H9 (cell line): Measurements from ENCODE around the gene INSRR. TPM values are rescaled to one million over a fixed set of nuclear protein-coding genes. Genes with fewer than 3 reads are reported as not detected.

Experiments used
- DNase-seq: peaks from one replicate; pipeline ENCODE4 v3.0.0-alpha.2; 2017
- H2AFZ ChIP-seq: one replicate; pipeline ENCODE4 v1.6.1; 2013; ENCODE audit warnings: mild to moderate bottlenecking, low read length, control low read depth, moderate library complexity
- H2AK5ac ChIP-seq: 2 replicates; pipeline ENCODE4 v1.6.1; 2013; ENCODE audit warnings: low read length, control low read depth, mixed read lengths; ENCODE audit not compliant: insufficient read length
- H2BK120ac ChIP-seq: one replicate; pipeline ENCODE4 v1.6.1; 2013; ENCODE audit warnings: low read depth, mild to moderate bottlenecking, low read length, control low read depth, inconsistent platforms; ENCODE audit not compliant: poor library complexity, severe bottlenecking
- H2BK12ac ChIP-seq: 2 replicates; pipeline ENCODE4 v1.6.1; 2013; ENCODE audit warnings: low read length, control low read depth, mixed read lengths, low read depth; ENCODE audit not compliant: insufficient read length
- H2BK15ac ChIP-seq: 2 replicates; pipeline ENCODE4 v1.6.1; 2013; ENCODE audit warnings: low read depth, low read length, control low read depth
- H2BK20ac ChIP-seq: one replicate; pipeline ENCODE4 v1.6.1; 2013; ENCODE audit warnings: low read depth, mild to moderate bottlenecking, low read length, control low read depth, inconsistent platforms; ENCODE audit not compliant: poor library complexity, severe bottlenecking
- H2BK5ac ChIP-seq: 2 replicates; pipeline ENCODE4 v1.6.1; 2013; ENCODE audit warnings: low read length, control low read depth, mixed read lengths; ENCODE audit not compliant: insufficient read length
- H3K14ac ChIP-seq: 2 replicates; pipeline ENCODE4 v1.6.1; 2013; ENCODE audit warnings: low read length, control low read depth; ENCODE audit not compliant: insufficient read depth
- H3K18ac ChIP-seq: 2 replicates; pipeline ENCODE4 v1.6.1; 2013; ENCODE audit warnings: low read depth, mild to moderate bottlenecking, mixed read lengths, low read length, control low read depth; ENCODE audit not compliant: insufficient read length
- H3K23ac ChIP-seq: 2 replicates; pipeline ENCODE4 v1.6.1; 2013; ENCODE audit warnings: low read length, control low read depth, mixed read lengths, low read depth; ENCODE audit not compliant: insufficient read length
- H3K23me2 ChIP-seq: 2 replicates; pipeline ENCODE4 v1.6.1; 2013; ENCODE audit warnings: low read depth, mild to moderate bottlenecking, mixed read lengths, low read length, control low read depth; ENCODE audit not compliant: insufficient read length, poor library complexity, severe bottlenecking
- H3K27ac ChIP-seq: 2 replicates; pipeline ENCODE4 v1.5.1; 2013; ENCODE audit warnings: low read length, control low read depth, mixed read lengths, low read depth; ENCODE audit not compliant: insufficient read length
- H3K27me3 ChIP-seq: 2 replicates; pipeline ENCODE4 v1.6.1; 2013; ENCODE audit warnings: low read length, control low read depth, inconsistent platforms; ENCODE audit not compliant: insufficient read depth
- H3K4ac ChIP-seq: 2 replicates; pipeline ENCODE4 v1.6.1; 2013; ENCODE audit warnings: low read depth, mild to moderate bottlenecking, control low read depth, inconsistent platforms, low read length, moderate library complexity
- H3K4me1 ChIP-seq: 2 replicates; pipeline ENCODE4 v1.6.1; 2013; ENCODE audit warnings: low read length, control low read depth, inconsistent platforms; ENCODE audit not compliant: insufficient read depth
- H3K4me2 ChIP-seq: 2 replicates; pipeline ENCODE4 v1.6.1; 2013; ENCODE audit warnings: low read length, control low read depth, mixed read lengths; ENCODE audit not compliant: insufficient read length, insufficient read depth
- H3K56ac ChIP-seq: 2 replicates; pipeline ENCODE4 v1.6.1; 2013; ENCODE audit warnings: low read depth, mild to moderate bottlenecking, mixed read lengths, low read length, control low read depth; ENCODE audit not compliant: insufficient read length
- H3K79me1 ChIP-seq: 2 replicates; pipeline ENCODE4 v1.6.1; 2013; ENCODE audit warnings: low read depth, mild to moderate bottlenecking, moderate library complexity, low read length, control low read depth, inconsistent platforms; ENCODE audit not compliant: insufficient read depth, poor library complexity, severe bottlenecking
- H3K79me2 ChIP-seq: 2 replicates; pipeline ENCODE4 v1.6.1; 2013; ENCODE audit warnings: low read length, control low read depth, inconsistent platforms; ENCODE audit not compliant: insufficient read depth
- H3K9ac ChIP-seq: 2 replicates; pipeline ENCODE4 v1.6.1; 2013; ENCODE audit warnings: low read length, control low read depth, mixed read lengths; ENCODE audit not compliant: insufficient read length; ENCODE audit errors: extremely low read depth
- H3K9me3 ChIP-seq: one replicate; pipeline ENCODE4 v1.6.1; 2013; ENCODE audit warnings: low read depth, low read length, inconsistent platforms; ENCODE audit not compliant: control insufficient read depth
- H3T11ph ChIP-seq: one replicate; pipeline ENCODE4 v1.6.1; 2013; ENCODE audit warnings: mild to moderate bottlenecking, low read length, control low read depth, inconsistent platforms
- H4K20me1 ChIP-seq: one replicate; pipeline ENCODE4 v1.6.1; 2013; ENCODE audit not compliant: control insufficient read depth, insufficient read length, insufficient read depth
- H4K5ac ChIP-seq: 2 replicates; pipeline ENCODE4 v1.6.1; 2013; ENCODE audit warnings: low read depth, mild to moderate bottlenecking, mixed read lengths, low read length, control low read depth; ENCODE audit not compliant: insufficient read length
- H4K8ac ChIP-seq: replicated peaks from 2 replicates; pipeline ENCODE4 v1.6.1; 2013; ENCODE audit warnings: low read length, control low read depth, mixed read lengths, low read depth; ENCODE audit not compliant: insufficient read length
- H4K91ac ChIP-seq: 2 replicates; pipeline ENCODE4 v1.6.1; 2013; ENCODE audit warnings: low read depth, mild to moderate bottlenecking, moderate library complexity, mixed read lengths, low read length, control low read depth; ENCODE audit not compliant: insufficient read length
- H3K27ac Mint-ChIP-seq, 3 experiments: 2 replicates in 2 of 3; 3 replicates in 1 of 3; pipeline ENCODE4 v1.8.0; 2020 to 2021; ENCODE audit warnings: mixed read lengths in 3 of 3, mild to moderate bottlenecking in 1 of 3, moderate library complexity in 1 of 3
- H3K27me3 Mint-ChIP-seq: 2 replicates; pipeline ENCODE4 v1.8.0; 2021; ENCODE audit warnings: low read depth, mild to moderate bottlenecking, moderate library complexity, mixed read lengths
- H3K36me3 Mint-ChIP-seq, 3 experiments: 2 replicates in 2 of 3; 3 replicates in 1 of 3; pipeline ENCODE4 v1.8.0; 2020 to 2021; ENCODE audit warnings: low read depth in 3 of 3, mixed read lengths in 3 of 3; ENCODE audit not compliant: insufficient read depth in 1 of 3
- H3K4me1 Mint-ChIP-seq, 2 experiments: 2 replicates each; pipeline ENCODE4 v1.8.0; 2020; ENCODE audit warnings: mixed read lengths in 2 of 2
- H3K4me3 Mint-ChIP-seq, 2 experiments: 2 replicates in 1 of 2; 3 replicates in 1 of 2; pipeline ENCODE4 v1.8.0; 2020 to 2021; ENCODE audit warnings: mild to moderate bottlenecking in 2 of 2, mixed read lengths in 2 of 2, moderate library complexity in 1 of 2
- H3K9me3 Mint-ChIP-seq, 2 experiments: 2 replicates in 1 of 2; 3 replicates in 1 of 2; pipeline ENCODE4 v1.8.0; 2020; ENCODE audit warnings: mild to moderate bottlenecking in 2 of 2, mixed read lengths in 2 of 2, moderate library complexity in 1 of 2
- CTCF ChIP-seq: fragments of 200-600 bp; sonication (generic); conservative IDR thresholded peaks from 3 replicates; pipeline ENCODE4 v1.8.0; 2021; ENCODE audit warnings: antibody characterized with exemption, mild to moderate bottlenecking
- WGBS: extraction: QIAGEN DNeasy Blood & Tissue Kit; methylation state at CpG from one replicate; pipeline ENCODE4 v1.1.7; 2013; ENCODE audit warnings: missing lambda C conversion rate, low lambda C conversion rate, mixed read lengths; ENCODE audit not compliant: insufficient read length; ENCODE audit errors: extremely low coverage; 5-methylcytosine and 5-hydroxymethylcytosine counted together
- total RNA-seq: library from RNA; stranded (reverse); gene quantifications from 2 replicates; pipeline ENCODE4 v1.2.1, GENCODE V29; 2021

The INSRR gene
- total RNA-seq, 1 experiment from 2014 or later = not detected

GRCh38 chr1:156876281-156876680 lies 17.4 kb upstream of the INSRR start:
- Histone ChIP-seq H3K56ac (no peak overlapping the region), H2BK15ac (no peak overlapping the region), H2BK120ac (no peak overlapping the region), H2BK12ac (no peak overlapping the region), H3K27me3 (no peaks in the 10 kb centered on the region; the same call in 1 of the 2 replicates), H3K4ac (no peak overlapping the region), H2AK5ac (no peak overlapping the region), H4K5ac (no peak overlapping the region), H3K27ac (no peak overlapping the region), H4K8ac (no peak overlapping the region), H3K4me2 (no peak overlapping the region), H3K23ac (no peak overlapping the region), H2BK5ac (no peak overlapping the region), H2AFZ (no peak overlapping the region), H3K23me2 (no peaks in the 10 kb centered on the region), H3T11ph (no peak overlapping the region), H4K20me1 (no peaks in the 10 kb centered on the region), H3K79me1 (no peaks in the 10 kb centered on the region), H3K9ac (no peak overlapping the region), H3K14ac (no peak overlapping the region), H2BK20ac (no peak overlapping the region), H3K18ac (no peak overlapping the region), H3K9me3 (no peaks in the 10 kb centered on the region), H3K79me2 (no peaks in the 10 kb centered on the region), H4K91ac (no peak overlapping the region), H3K4me1 (no peaks in the 10 kb centered on the region)
- peak; percentile 89 for DNase-seq
- WGBS = no CpG with 5 or more reads among the region's 21 CpGs
- no peaks in the 10 kb centered on the region; a peak in 1 of 5 replicates for H3K9me3 Mint-ChIP-seq
- peaks cover 63% of the 10 kb centered on the region for H3K27me3 Mint-ChIP-seq
- peaks cover 4 to 23% of the 10 kb centered on the region in 2 experiments for H3K4me1 Mint-ChIP-seq
- no peak overlapping the region; a peak in 2 of 5 replicates for H3K4me3 Mint-ChIP-seq
- no peaks in the 10 kb centered on the region for H3K36me3 Mint-ChIP-seq
- no peak overlapping the region for H3K27ac Mint-ChIP-seq
- peak; percentile 63 for TF ChIP-seq CTCF
